HG03439 (cell line): ENCODE measurements around the gene TDRD15.
"Not testable (repeated sequence)": the region's sequence is repeated elsewhere in the genome, so short reads cannot be mapped to it uniquely, and the experiment has no call there.

Source experiments
- ATAC-seq: cut with Tn5 transposase; IDR thresholded peaks from one replicate; pipeline ENCODE4 v1.9.1; 2021; ENCODE audit warnings: mild to moderate bottlenecking, moderate library complexity; ENCODE audit not compliant: unreplicated experiment

TDRD15 gene

DNA sequence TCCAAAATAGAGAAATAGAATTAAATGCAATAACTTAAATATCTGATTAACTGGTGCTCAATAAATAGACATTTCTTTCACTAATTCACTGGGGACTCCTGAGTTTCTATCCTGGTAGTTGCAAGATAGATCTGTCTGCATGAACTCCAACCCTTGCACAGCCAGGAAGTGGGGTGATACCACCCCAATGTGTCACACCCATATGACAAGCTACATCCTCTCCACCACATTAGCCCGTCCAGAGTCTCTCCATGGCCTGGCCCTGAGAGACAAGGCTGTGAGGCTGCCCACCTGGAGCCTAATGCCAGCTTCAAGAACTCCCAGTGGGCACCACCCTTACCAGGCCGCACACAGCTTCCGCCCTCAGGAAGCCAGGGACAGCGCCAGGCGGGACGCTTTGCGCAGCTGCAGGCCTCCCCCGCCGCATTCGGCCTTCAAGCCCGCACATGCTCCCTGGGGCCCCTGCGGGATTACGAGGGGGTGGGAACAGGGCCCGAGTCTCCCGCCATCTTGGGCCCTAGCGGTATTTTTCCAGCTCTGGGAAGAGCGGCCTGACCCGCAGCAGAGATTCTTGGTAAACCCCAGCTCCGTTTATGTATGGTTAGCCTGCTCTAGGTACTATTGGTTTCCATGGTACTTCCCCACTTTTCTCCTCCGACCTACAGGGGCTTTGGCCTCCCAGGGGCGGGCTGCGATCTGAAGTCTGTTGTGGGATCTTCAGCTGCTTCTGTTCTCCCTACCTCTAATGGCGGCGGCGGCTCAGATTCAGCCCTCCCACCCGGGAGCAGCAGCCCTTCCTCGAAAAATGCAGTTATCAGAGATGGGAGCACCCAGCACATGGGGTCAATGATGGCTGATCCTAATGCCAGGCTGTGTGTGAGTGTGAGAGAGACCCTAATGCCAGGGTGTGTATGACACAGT is at the start of gene TDRD15:
TDRD15 (plus strand) TSS at position 496 of the 921 bp plus-strand sequence. CDS start 13,500 bp downstream, outside the sequence.
- ATAC-seq: no peak

DNA sequence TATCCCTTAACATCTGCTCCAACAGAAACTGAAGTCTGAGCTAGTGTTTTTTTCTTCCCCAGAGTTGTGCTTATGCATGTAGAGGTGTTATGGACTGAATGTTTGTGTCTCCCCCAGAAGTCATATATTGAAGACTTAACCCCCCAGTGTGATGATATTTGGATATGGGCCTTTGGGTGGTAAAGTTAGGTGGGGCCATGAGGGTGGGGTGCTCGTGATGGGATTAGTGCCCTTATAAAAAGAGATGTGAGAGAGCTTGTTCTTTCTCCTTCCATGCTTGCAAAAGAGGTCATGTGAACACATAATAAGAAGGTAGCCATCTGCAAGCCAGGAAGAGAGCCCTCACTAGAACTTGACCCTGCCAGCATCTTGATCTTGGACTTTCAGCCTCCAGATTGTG is 45.5 kb upstream of the TDRD15 start:
- no peak for ATAC-seq

DNA sequence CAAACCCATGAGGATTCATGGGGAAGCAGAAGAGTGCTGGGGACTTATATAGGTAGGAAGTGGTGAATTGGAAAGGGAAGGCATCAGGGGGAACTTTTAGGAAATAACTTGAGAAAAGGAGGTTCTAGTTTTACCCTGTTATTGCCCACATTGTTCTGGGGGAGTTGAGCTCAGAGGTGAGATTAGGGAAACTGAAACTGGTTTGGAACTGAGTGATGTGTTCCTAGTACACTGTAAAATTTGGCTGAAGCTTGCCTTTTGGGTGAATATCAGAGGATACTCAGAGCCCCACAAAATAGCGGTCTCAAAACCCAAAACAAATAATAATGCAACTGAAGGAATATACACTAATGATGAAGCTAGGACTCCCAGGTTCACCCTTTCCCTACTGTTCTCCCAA is 40.3 kb upstream of the TDRD15 start:
- ATAC-seq: no peak

DNA sequence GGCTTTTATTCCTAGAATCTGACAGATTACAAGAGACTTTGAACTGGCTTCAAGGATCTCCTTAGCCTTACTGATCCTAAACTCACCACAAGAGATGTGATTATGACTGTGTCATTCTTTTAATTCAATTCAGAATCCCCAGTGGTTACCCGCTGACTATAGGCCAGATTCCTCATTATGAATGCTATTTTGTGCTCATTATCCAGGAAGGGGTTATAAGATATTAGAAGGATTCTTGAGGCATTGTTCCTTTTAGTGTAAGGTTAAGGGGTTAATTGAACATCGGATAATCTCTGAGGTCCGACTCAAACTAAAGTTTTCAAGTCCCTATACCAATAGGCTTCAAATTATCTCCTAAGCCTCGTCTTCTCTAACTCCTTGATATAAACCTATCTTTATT is 39.4 kb upstream of the TDRD15 start:
- no peak for ATAC-seq

DNA sequence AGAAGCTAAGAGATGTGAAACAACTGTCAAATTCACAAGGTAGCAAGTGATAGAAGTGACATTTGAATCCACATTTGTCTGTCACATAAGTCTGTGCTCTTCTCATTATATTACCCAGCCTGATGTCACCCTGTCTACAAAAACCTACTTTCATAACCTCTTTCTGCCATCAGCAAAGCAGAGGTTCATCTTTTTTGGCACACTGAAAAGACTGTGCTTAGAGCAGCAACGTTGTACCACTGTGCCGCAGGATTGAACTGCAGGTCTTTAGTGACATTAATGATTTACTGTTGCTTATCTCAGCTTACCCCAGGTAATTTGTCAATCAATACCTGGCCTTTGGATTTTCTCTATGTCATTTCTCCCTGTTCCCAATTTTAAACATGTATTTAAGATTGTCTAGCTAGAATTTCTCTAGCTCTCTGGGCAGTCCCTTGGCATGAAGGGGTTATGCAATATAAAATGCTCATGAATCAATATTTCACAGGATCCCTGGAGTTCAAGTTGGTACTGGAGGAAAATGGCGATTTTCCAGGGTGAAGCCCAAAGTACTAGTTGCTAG is 31.4 kb upstream of the TDRD15 start:
- ATAC-seq: no peak

DNA sequence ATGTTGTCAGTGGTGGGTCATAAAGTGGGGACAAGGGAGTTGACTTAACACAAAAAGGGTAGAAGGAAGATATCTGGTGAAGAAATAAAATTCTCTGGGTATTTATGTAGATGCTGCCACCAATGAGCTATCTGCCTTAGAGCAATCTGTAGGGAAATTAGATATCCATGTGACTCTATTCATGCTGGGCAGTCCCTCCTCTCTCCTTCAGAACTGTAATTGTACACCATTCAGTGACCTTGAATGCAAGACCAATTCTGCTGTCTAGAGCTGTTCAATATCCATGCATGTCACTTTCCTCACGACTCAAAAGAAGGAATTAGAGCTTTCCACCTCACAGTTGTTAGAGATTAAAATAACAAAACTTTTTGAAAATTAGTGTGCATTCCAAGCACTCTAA is 28.6 kb upstream of the TDRD15 start:
- ATAC-seq: no peak

DNA sequence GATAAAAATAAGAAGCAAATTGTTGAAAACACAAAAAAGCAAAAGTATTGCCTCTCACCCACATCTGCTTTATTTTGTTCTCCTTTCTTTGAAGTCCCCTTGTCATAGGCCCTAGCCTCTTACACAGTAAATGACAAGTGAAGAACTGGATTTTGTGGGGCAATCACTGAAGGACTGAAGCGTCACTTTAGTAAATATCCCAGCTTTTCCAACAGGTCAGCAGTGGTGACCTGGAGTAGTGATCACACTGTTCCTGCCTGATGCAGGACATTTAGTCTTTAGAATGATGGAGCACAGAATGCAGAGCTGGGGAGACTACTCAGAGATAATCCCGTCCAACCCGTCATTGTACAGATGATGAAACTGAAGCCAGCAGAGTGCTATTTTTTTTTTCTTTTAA is 28.1 kb upstream of the TDRD15 start:
- ATAC-seq: no peak

DNA sequence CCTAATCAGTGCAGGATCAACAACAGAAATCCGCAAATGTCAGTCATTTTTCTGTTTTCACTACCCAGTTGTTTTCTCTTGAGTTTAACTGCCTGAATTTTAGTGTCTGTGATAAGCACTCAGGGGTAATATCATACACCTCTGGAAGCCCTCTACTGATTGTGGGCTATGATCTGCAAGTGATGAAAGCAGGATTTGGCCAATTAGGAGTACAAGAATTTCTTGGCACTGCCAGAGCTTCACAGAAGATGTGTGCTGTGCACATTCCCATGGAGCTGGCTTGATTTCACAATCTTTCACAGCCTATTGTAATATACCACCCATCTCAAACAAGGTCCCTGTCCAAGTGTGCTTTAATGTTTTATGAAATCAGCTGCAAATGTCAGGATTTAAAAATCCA is 27.3 kb upstream of the TDRD15 start:
- no peak for ATAC-seq

DNA sequence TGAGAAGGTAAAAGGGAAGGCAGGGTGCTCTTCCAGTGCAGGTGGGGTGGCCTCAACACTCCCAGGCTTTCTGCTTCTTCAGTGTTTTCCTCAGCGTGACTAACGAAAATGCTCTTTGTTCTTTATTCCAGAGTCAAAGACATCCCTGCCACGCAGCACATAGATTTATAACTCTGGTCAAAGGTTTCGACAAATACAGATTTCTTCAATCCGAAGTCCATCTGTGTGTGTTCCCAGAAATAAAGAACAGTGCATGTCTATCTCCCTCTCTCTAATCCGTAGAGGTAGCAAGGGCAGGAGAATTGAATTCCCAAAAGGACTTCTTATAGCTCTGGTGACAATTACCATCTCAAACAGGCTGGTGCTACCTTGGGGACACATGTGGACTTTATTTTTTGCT is 26.4 kb upstream of the TDRD15 start:
- ATAC-seq: no peak

DNA sequence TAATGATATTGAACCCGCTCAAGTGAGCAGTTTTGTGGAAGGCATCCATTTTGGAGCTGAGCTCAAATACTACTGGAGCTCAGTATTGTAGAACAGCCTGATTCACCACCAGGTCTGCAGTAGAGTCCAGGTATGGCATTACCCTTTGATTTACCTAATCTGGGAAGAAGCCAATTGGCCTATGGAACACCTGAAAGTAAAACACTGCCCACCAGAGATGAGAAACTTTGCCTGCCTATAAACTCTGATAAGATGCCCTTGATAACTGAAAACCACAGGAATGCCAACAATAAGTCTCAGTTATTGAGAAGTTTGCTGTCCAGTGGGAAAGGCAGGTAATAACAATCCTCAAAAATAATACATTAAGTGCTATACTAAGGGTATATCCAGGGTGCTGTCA is 25.5 kb upstream of the TDRD15 start:
- ATAC-seq: no peak

DNA sequence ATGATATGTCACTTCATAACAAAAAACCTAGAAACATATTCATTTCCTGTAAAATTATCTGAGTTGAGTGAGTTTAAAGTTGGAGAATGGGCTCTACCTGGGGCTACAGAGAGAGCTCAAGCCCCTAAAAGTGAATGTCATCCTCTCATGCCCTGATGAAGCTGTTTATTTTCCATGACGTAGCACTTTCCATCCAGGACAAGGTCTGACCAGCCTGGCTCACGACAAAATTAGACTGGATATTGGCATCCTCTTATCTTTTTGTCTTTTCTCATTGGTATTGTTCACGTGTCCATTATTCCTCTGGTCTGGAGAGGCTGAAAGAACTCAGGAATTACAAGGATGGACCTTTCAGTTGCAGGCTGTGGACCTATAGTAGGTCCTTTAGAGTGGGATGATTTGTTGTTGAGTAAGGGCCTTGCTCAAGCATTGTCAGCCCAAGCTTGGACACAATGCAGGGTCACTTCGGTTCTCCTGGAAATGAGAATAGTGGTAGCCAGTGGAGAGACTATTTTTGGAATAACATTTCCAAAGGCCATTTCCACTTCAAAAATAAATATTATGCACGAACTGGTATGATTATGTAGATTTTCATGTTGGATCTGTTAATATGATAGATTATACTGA is 24.4 kb upstream of the TDRD15 start:
- ATAC-seq: no peak

DNA sequence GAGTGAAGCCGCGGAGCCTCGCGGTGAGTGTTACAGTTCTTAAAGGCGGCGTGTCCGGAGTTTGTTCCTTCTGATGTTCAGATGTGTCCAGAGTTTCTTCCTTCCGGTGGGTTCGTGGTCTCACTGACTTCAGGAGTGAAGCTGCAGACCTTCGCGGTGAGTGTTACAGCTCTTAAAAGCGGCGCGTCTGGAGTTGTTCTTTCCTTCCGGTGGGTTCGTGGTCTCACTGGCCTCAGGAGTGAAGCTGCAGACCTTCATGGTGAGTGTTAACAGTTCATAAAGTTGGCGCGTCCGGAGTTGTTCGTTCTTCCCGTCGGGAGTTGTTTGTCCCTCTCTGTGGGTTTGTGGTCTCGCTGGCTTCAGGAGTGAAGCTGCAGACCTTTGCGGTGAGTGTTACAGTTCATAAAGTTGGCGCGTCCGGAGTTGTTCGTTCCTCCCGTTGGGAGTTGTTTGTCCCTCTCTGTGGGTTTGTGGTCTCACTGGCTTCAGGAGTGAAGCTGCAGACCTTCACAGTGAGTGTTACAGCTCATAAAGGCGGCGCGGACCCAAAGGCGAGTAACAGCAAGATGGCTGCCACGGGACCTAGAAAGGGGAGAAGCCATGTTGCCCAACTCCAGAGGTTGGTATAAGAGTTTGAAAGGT is 22.1 kb upstream of the TDRD15 start:
- not testable (repeated sequence) for ATAC-seq

DNA sequence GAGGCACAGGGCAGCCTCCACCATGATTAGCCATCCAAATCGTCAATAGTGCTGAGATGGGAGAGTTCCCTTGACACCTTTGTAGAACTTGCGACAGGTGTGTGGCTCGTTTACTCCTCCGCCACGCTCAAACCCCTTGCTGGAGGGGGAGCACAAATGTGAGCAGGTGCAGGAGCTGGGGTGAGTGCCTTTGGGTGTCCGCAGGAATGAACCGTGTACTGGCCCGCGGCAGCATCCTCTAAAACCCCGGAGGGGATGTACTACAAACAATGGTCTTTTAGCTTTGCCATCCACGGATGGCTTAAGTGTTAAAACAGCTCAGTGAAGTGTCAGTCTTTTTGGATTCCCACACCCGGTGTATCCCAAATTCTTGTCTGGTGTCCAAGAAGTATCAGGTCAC is 21.4 kb upstream of the TDRD15 start:
- ATAC-seq: no peak

DNA sequence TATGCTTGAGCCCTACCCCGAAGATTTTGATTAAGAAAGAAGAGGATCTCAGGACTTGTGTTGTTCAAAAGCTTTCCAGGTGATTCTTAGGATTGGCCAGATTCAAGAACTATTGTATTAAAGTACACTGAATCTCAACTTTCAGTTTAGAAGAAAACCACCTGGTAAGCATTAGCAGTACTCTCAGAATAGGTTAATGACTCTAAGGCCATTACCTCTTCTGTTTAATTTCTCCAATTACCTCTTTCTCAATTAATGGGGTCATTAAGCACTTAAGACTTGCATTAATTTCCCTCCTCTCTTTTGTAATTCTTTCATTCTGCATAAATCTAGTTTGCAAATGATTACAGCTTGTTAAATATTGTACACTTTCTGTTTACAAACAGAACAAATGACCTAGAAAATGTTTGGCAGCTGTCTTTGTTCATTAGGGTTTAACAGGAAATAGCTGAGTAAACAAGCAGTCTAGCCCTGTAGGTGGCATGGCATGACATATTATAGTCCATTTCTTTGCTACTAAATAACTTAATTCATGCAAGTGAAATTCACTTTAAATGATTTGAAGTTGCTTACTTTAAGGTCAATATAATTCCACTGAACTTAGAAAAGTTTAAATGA is 20.4 kb upstream of the TDRD15 start:
- no peak for ATAC-seq

DNA sequence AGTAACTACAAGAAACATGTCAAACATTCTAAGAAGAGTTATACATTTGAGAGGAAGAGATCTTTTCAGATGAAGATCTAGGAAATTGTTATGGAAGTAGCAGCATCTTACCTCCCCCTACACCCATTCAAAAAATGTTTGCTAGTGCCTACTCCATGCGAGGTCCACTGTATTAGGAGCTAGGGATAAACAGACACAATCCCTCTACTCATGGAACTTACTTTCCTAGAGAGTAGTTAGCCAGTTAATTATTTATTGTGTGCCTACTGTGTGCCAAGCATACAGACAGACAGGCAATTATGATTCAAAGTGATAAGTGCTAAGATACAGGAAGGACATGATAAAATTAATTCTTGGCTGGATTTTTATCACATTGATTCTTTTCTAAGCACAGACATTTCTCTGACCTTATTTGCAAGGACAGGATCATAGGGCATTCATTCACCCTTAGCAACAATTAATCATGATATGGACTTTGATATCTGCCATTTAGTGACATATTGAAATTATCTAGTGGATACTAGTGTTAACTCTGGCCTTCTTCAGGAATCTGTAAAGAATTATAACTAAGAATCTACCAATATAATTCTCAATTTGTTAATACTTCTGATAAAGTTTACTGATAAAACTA is 19.6 kb upstream of the TDRD15 start:
- no peak for ATAC-seq

DNA sequence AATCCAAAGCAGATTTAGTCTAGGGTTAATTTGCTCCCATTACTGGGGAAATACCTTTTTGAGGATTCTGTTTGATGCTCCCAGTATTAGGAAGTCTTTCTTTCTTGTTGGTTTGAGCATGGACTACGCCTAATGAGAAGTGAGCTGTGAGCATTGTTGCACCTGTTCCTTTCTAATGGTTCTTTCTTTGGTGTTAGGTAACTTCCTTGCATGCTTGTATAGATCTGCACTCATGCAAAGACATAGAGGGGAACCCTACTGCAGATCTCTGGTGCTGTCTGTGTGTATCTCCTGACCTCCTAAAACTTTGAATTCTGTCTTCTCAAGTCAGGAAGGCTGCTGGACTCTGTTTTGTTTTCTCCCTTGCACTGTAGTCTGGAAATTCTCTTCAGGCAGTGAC is 12.8 kb upstream of the TDRD15 start:
- no peak for ATAC-seq

DNA sequence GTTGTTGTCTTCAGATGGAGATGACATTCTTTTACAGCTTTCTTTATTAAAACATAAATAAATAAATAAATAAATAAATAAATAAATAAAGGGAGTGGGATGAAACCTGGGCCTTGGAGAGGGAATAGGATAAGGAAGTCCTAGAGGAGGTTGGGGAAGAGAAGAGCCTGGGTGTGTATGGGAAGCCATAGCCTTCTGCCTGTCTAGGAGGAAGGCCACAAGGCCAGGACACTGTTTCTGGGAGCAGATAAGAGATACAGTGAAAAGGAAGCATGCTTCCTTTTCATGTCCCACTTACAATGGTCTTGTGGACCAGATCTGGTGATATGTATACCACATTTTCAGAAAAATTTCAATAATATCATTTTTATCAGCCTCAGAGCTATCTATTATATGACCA is 6.1 kb upstream of the TDRD15 start:
- no peak for ATAC-seq

DNA sequence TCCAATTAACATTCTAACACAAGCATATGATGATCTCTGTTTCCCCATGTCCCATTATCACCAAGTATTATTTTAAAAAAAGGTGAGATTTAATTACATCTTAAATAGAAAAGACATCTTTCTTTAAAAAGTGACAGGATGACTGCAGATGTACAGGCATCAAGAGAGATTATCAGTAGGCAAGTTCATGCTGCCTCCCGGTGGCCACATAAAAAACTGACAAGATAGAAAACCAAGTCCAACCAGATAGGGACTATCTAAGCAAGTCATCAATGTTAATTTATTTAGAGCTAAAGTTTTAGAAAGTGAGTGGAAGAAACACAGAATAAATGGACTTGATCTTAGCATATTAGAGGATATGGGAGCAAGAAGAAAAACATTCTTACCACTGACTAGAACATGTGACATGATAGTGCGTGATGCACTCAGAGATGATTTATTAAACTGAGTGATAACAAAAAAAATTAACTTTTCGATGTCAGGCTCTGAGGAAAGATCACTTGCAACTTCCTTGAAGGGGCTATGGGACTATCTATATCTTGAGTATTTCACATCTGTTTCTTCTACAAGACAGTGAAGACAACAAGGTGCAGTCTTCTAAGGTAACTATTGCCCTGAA is 5.4 kb upstream of the TDRD15 start:
- no peak for ATAC-seq

DNA sequence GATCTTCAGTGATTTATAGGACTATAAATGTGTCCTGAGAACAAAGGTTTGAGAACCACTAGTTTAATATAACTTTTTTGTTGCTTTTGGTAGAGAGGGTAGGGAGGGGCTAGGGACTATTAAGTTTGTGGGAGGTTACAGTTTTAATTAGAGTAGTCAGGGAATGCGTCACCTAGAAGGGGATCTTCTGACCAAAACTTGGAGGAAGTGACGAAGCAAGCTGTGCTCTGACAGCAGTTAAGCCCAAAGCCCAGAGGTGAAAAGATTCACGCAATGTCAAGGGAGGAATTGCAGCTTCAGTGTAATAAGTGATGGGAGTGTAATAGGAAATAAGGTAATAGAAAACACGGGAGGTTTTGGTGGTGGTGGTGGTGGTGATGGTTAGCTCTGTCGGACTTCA is 8.1 kb downstream of the TDRD15 start:
- ATAC-seq: no peak

DNA sequence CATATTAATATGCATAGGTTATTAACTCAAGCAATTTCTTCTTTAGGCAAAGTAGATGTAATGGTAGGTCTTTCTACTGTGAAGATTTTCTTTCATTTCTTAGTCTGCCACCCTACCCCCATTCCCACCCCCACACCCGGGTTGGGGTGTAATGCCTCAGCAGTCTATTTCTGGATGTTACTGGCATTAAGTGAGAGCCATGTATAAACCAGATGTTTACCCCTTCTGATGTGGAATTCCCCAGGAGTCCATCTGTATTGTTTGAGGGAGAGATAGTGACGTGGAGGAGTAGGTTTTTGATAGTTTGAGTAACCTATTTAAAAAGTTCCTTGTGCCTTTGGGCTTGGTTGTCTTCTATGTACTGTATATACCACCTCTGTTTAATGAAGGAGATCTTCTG is 11.8 kb downstream of the TDRD15 start:
- no peak for ATAC-seq
